ENCODE results near the gene PFN3.

Gene PFN3

GRCh38 chr5:177351392-177352329, 48.8 kb downstream of the PFN3 start, which contains the start of gene LMAN2:
LMAN2 (minus strand) TSS chr5:177351668; CDS start chr5:177351647, 21 bp downstream.
- H3K9me3 Mint-ChIP-seq = peaks cover 14% of the 10 kb centered on the region
- H3K4me1 Mint-ChIP-seq (ENCODE audit: low read depth) = peaks cover 46% of the 10 kb centered on the region
- H3K4me3 Mint-ChIP-seq = peak within 1 kb of the TSS; percentile 97
- no peaks in the 10 kb centered on the region for H3K27me3 Mint-ChIP-seq (ENCODE audit: low read depth)
- peaks cover 24% of the 10 kb centered on the region for H3K36me3 Mint-ChIP-seq (ENCODE audit: low read depth)
- H3K27ac Mint-ChIP-seq = peak within 1 kb of the TSS; percentile 100

- peaks cover 14% of the 10 kb centered on the region for H3K9me3 Mint-ChIP-seq
- H3K36me3 Mint-ChIP-seq (ENCODE audit: low read depth) = peaks cover 25% of the 10 kb centered on the region
- peak overlapping the region; percentile 100 for H3K27ac Mint-ChIP-seq
- peaks cover 44% of the 10 kb centered on the region for H3K4me1 Mint-ChIP-seq (ENCODE audit: low read depth)
- peak overlapping the region; percentile 97 for H3K4me3 Mint-ChIP-seq
- no peaks in the 10 kb centered on the region for H3K27me3 Mint-ChIP-seq (ENCODE audit: low read depth)
Observed at GRCh38 chr5:177350776-177351391, 49.6 kb downstream of the PFN3 start.

Data from T-helper 1 cell treated with Interleukin-12 subunit alpha and Interleukin-12 subunit beta and Interleukin-4 antibody, amounts not matched to agents 30 μg/mL and 1 μg/mL, for 36 hours (primary cell).